ENCODE data around the gene C1QTNF12. TPM values are rescaled to one million over a fixed set of nuclear protein-coding genes. Genes with fewer than 3 reads are reported as not detected.

C1QTNF12 gene
- total RNA-seq, 2 experiments from 2014 or later: 3.4 to 4.8 TPM

DNA sequence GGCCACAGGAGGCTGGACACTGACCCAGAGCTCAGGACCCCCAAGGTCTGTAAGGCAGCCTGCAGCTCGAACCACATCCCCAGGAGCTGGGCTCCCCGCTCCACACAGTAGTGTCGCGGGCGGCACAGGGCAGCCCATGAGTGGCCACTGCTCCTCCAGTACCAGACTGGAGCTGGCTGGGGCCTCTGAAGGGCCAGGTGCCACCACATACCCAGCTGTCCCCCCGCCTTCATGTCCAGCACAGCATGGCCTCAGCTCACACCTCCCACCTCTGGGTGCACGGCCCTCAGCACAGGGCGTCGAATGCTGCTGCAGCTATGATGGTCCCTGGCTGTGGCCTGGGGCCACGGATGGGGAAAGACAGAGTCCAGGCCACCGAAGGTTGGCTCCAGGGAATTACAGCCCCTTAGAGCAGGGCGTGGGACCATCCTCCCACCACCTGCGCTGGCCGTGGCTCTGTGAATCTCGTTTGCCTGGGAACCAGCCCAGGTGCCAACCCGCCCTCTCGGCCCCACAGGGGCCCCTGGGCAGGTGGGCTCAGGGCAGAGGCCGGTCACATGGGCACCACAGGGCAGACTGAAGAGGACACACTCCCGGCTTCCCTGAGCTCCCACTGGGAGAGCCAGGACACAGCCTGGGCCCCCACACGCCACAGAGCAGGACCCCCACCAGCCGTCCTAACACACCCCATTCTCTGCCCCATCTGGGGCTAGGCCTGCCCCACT lies 30.5 kb downstream of the C1QTNF12 start:
- CTCF ChIA-PET: interaction anchor here (1.3 kb wide), 1 partner anchor 94 kb away, joined by 4 read pairs; no protein-coding TSS in a partner anchor
- TF ChIP-seq, protein P1, sequence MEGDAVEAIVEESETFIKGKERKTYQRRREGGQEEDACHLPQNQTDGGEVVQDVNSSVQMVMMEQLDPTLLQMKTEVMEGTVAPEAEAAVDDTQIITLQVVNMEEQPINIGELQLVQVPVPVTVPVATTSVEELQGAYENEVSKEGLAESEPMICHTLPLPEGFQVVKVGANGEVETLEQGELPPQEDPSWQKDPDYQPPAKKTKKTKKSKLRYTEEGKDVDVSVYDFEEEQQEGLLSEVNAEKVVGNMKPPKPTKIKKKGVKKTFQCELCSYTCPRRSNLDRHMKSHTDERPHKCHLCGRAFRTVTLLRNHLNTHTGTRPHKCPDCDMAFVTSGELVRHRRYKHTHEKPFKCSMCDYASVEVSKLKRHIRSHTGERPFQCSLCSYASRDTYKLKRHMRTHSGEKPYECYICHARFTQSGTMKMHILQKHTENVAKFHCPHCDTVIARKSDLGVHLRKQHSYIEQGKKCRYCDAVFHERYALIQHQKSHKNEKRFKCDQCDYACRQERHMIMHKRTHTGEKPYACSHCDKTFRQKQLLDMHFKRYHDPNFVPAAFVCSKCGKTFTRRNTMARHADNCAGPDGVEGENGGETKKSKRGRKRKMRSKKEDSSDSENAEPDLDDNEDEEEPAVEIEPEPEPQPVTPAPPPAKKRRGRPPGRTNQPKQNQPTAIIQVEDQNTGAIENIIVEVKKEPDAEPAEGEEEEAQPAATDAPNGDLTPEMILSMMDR (IDR thresholded peaks at IDR 0.05): no peak
- H3K9me3 Mint-ChIP-seq: no peaks in the 10 kb centered on the region
- peaks cover 92% of the 10 kb centered on the region for H3K4me1 ChIP-seq (ENCODE audit: insufficient read depth, low read length)
- peak overlapping the region; percentile 90 for H3K4me3 Mint-ChIP-seq
- no peaks in the 10 kb centered on the region for H3K27me3 ChIP-seq (ENCODE audit: control insufficient read depth in 1 of 2, insufficient read depth in 2 of 2, low read length in 2 of 2)
- intact Hi-C loops (cut with DNase I, micrococcal nuclease): no loop called here
- H3K27ac Mint-ChIP-seq: peak overlapping the region; percentile 96
- H3K27ac ChIP-seq (ENCODE audit: low read depth in 1 of 2, low read length in 2 of 2): peak overlapping the region; percentile 43 to 86
- H3K4me3 ChIP-seq (ENCODE audit: low read length): no peak overlapping the region
- DNase-seq (no peak), ATAC-seq (ENCODE audit: poor library complexity) (no peak)
- H3K36me3 Mint-ChIP-seq (ENCODE audit: low read depth): peaks cover 39% of the 10 kb centered on the region
- no peaks in the 10 kb centered on the region for H3K27me3 Mint-ChIP-seq
- H3K4me1 Mint-ChIP-seq (ENCODE audit: low read depth): peaks cover 26% of the 10 kb centered on the region
- H3K36me3 ChIP-seq (ENCODE audit: insufficient read depth, low read length): peaks cover 37% of the 10 kb centered on the region
- POLR2A ChIA-PET: interaction anchor here (1.0 to 1.2 kb wide), 2 partner anchors 8 to 15 kb away, joined by 3 to 8 read pairs; no protein-coding TSS in a partner anchor
- peaks cover 0 to 3% of the 10 kb centered on the region in 2 experiments for H3K9me3 ChIP-seq (ENCODE audit: control insufficient read depth in 1 of 2, insufficient read depth in 1 of 2, low read length in 2 of 2)

DNA sequence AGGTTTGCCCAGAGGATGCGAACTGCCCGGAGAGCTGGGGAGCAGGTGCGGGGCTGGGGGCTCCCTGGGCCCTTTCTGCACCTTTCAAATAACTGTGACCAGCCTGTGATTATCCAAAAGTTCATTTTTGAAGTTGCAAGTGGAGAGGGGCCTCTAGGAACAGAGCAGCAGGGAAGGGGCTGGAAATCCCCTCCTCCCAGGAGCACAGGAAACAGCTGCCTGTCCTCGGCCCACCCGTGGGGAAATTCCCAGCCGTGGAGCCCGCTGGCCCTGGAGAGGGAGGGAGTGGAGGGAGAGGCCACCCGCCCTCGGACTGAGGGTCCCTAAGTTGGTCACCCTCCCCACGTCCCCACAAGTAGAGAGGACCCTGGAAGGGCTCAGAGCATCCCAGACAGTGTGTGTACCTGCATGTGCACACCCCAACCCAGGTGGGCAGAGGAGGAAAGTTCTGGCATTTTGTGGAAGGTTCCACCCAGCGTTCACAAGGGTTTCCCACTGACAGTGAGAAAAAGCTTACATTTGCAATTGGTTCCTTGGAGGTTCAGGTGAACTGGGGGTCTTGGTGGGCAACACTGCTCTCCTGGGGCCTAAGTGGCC lies 31.3 kb downstream of the C1QTNF12 start:
- ATAC-seq (ENCODE audit: poor library complexity): no peak

More for the DNA sequence above, 31.3 kb downstream of the C1QTNF12 start:
- Histone ChIP-seq H3K27me3 (ENCODE audit: control insufficient read depth in 1 of 2, insufficient read depth in 2 of 2, low read length in 2 of 2) (no peaks in the 10 kb centered on the region), H3K36me3 (ENCODE audit: insufficient read depth, low read length) (peaks cover 28% of the 10 kb centered on the region), H3K27ac (ENCODE audit: low read depth in 1 of 2, low read length in 2 of 2) (peak overlapping the region; percentile 21 to 86), H3K9me3 (ENCODE audit: control insufficient read depth in 1 of 2, insufficient read depth in 1 of 2, low read length in 2 of 2) (peaks cover 0 to 3% of the 10 kb centered on the region in 2 experiments), H3K4me3 (ENCODE audit: low read length) (peak overlapping the region; percentile 3), H3K4me1 (ENCODE audit: insufficient read depth, low read length) (peaks cover 92% of the 10 kb centered on the region)
- CTCF ChIA-PET: interaction anchor here (1.3 kb wide), 1 partner anchor 93 kb away, joined by 4 read pairs; no protein-coding TSS in a partner anchor
- Mint-ChIP-seq H3K4me3 (peak overlapping the region; percentile 48), H3K4me1 (ENCODE audit: low read depth) (peaks cover 26% of the 10 kb centered on the region), H3K36me3 (ENCODE audit: low read depth) (peaks cover 31% of the 10 kb centered on the region), H3K27ac (peak overlapping the region; percentile 96), H3K9me3 (no peaks in the 10 kb centered on the region), H3K27me3 (no peaks in the 10 kb centered on the region)
- TF ChIP-seq, protein P1 (IDR thresholded peaks at IDR 0.05): no peak
- intact Hi-C loops (cut with DNase I, micrococcal nuclease): no loop called here
- POLR2A ChIA-PET: interaction anchor here (1.2 kb wide), 1 partner anchor 16 kb away, joined by 3 read pairs; no protein-coding TSS in a partner anchor
- DNase-seq: peak in 3 of 14 experiments; percentile 27 to 77 (median 73)

Data from CD4-positive, alpha-beta T cell (primary cell).